T-helper 2 cell treated with Interferon-gamma antibody and Interleukin-4, amounts not matched to agents 5 μg/mL and 100 μg/mL, for 36 hours (primary cell): ENCODE results near the gene SLC4A7.

Source experiments
- DNase-seq: peaks from one replicate; pipeline ENCODE4 v3.0.0; 2021; ENCODE audit warnings: low spot score
- H3K27ac Mint-ChIP-seq: one replicate; pipeline ENCODE4 v1.8.0; 2021; ENCODE audit warnings: mild to moderate bottlenecking, mixed read lengths
- H3K27me3 Mint-ChIP-seq: one replicate; pipeline ENCODE4 v1.8.0; 2021; ENCODE audit warnings: low read depth, mixed read lengths
- H3K36me3 Mint-ChIP-seq: one replicate; pipeline ENCODE4 v1.8.0; 2021; ENCODE audit warnings: low read depth, mixed read lengths
- H3K4me1 Mint-ChIP-seq: one replicate; pipeline ENCODE4 v1.8.0; 2021; ENCODE audit warnings: low read depth, mixed read lengths
- H3K4me3 Mint-ChIP-seq: one replicate; pipeline ENCODE4 v1.8.0; 2022; ENCODE audit warnings: mild to moderate bottlenecking, moderate library complexity, mixed read lengths
- H3K9me3 Mint-ChIP-seq: one replicate; pipeline ENCODE4 v1.8.0; 2021; ENCODE audit warnings: mixed read lengths

SLC4A7 gene

DNA sequence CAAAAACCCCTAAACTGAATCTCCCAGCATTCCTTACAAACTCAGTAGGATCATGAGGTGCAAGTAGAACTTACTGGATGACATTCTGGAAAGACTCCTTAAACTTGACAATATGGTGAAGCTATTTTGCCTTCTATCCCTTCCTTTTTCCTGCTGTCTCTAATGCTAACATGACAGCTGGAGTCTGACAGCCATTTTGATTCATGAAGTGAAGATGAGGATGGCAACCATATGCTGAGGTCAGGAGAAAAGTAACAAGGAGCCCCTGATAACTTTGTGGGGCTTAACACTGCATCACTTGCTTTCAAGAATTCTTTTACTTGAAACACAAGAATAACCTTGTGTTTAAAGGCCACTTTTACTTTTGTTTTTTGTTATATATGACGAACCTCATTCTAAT is 100.0 kb downstream of the SLC4A7 start:
- Mint-ChIP-seq H3K27me3 (no peaks in the 10 kb centered on the region), H3K4me1 (peaks cover 5% of the 10 kb centered on the region), H3K4me3 (no peak overlapping the region), H3K9me3 (no peaks in the 10 kb centered on the region), H3K27ac (no peak overlapping the region), H3K36me3 (peaks cover 42% of the 10 kb centered on the region)
- no peak for DNase-seq

DNA sequence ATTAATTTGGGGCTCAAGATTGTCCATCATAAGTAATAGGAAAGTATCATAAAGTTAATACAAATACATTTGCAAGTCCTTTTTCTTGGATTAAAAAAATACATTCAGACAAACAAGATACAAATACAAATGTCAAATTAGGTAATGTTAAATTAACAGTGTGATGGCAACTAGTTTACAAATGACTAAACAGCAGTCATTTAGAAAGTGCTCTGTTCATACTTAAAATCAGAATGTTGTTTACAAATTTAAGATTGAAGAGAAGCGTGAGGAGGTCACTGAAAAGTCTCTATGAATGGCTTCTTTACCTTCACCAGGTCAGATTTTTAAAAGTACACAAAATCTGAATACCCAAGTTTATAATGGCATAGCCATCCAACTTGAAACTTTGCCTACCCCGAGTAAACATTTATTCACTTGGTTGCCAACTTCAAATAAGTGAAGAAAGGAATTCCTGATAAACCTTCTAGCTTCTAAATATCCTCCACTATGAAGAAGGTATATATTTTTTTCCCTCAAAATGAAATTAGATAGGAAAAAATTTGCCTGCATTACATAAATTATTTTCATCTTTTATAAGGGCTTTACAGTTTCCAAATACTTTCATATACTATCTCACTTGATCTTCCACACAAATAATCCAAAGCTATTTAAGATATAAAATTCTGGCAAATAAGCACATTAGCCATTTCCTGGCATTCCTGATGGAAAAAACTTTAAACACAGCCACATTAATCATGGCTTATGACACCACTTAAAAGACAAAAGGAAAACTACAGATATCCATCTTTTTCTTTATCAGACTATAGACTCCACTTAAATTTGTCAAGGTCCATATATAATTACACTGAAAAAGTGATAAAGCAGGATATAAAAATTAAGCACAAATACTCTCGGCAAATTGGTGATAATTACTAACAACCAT is 103.5 kb downstream of the SLC4A7 start:
- no peaks in the 10 kb centered on the region for H3K9me3 Mint-ChIP-seq
- no peak overlapping the region for H3K27ac Mint-ChIP-seq
- DNase-seq, result no peak
- peaks cover 39% of the 10 kb centered on the region for H3K36me3 Mint-ChIP-seq
- no peak overlapping the region for H3K4me3 Mint-ChIP-seq
- H3K27me3 Mint-ChIP-seq, result no peaks in the 10 kb centered on the region
- H3K4me1 Mint-ChIP-seq, result peaks cover 3% of the 10 kb centered on the region

DNA sequence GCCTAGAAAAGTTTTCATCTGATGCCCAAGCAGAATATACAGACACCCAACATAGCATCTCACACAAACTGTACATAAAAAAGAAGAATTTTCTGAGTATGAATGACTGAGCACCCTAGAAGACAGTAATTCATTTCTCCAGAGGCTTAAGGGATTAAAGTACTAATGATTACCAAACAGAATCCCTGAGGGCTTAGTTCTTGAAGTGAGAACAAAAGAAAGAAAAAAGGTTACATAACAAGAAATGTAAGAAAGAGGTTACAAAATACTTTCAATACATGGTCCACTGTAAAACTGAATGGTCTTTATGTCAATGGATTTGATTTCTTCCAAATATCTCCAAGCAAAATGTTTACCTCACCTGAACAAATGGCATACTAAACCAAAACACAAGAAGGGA is 105.9 kb downstream of the SLC4A7 start:
- H3K27me3 Mint-ChIP-seq, result no peaks in the 10 kb centered on the region
- no peak overlapping the region for H3K27ac Mint-ChIP-seq
- H3K36me3 Mint-ChIP-seq, result peaks cover 27% of the 10 kb centered on the region
- no peak for DNase-seq
- peaks cover 3% of the 10 kb centered on the region for H3K4me1 Mint-ChIP-seq
- H3K9me3 Mint-ChIP-seq, result no peaks in the 10 kb centered on the region
- H3K4me3 Mint-ChIP-seq, result no peak overlapping the region

DNA sequence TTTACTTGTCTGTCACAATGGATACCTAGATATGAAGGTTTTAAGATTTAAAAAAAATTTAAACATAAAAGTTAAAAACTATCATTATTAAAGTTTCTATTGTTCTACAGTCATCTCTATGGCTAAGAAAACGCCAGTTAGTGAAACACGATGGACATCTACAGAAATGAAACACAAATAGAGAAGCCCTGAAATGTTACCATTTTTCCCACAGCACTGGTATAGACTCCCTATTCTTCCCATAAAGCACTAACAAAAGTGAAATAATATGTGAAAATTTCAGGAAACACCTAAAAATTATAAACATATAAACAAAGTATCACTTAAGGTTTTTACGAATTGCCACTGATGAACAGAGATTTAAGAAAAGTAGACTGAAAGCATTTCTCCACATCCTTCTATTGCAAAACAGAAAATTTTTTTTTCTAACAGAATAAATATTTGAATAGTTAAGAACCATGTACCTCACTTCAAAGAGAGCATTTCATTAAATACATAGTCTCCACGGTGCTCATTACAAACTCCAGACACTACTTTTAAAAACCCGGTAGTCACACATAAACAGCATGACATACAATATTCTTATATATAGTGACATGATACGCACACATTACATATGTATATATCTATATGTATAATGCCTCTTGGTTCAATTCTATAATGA is 107.9 kb downstream of the SLC4A7 start:
- Mint-ChIP-seq H3K4me3 (no peak overlapping the region), H3K36me3 (peaks cover 16% of the 10 kb centered on the region), H3K27ac (no peak overlapping the region)

DNA sequence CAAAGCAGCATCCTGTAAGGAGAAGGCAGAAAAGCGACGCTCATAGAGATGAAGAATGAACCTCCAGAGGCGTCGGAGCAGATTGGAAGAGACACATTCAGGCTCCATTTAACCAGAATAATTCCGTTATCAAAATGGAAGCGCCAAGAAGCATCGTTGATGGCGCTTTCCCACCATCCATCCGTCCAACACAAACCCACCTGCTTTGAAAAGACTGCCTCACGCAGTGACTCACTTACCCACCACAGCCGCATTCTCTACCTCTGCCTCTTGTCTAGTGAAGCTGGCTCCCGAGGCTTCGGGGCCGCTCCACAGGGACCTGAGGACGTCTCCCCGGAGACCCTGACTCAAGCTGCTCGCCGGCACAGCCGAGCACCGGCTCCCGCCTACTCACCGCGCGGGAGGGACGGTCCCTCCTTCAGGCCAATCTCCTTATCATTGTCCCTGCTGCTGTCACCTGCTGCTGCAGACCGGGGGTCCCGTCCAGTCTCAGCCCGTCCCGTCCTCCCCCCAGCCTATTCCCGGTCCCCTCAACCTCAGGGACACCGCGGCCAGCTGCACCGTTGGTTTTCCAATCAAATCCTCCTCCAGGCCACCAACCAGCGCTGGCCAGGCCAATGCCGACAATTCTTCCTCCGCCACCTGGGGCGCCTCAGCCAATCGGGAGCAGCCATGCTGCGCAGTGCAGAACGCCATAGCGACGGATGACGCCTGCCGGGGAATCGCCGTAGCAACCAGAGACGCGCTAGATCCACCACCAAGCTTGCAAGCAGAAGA is 115.2 kb downstream of the SLC4A7 start, which contains the start of gene NEK10:
TSS of gene NEK10 (minus strand) at position 553 of the 777 bp plus-strand sequence. CDS start 16,501 bp downstream, outside the sequence.
- Mint-ChIP-seq H3K4me3 (peak within 1 kb of the TSS; percentile 96), H3K27me3 (peaks cover 2% of the 10 kb centered on the region), H3K4me1 (peaks cover 15% of the 10 kb centered on the region), H3K36me3 (no peaks in the 10 kb centered on the region), H3K27ac (peak within 1 kb of the TSS; percentile 71), H3K9me3 (no peaks in the 10 kb centered on the region)
- DNase-seq, result peak; percentile 89

More for the DNA sequence above, 107.9 kb downstream of the SLC4A7 start:
- Mint-ChIP-seq H3K27me3 (no peaks in the 10 kb centered on the region), H3K4me1 (peaks cover 3% of the 10 kb centered on the region), H3K9me3 (no peaks in the 10 kb centered on the region)
- DNase-seq, result no peak

DNA sequence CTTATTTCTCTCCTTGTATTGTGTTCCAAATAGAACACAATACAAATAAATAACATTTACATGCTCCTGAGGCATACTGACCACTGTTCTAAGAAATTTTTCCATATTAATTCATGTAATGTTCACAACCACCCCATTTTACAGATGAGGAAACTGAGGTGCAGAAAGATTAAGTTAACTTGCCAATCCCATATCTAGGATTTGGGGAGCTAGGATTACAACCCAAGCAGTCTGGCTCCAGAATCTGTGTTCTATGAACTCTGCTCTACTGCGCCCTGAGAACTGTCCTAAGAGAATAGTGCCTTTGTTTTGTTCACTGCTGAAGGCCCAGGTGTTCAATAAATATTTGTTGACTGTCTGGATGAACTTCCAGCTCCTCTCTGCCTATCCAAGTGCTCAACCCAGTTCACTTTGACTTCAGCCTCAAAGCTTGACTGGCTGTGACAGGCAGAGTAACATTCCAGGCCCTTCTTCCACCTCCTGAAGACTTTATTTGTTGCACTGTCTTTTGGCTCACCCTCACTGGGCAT is 118.1 kb downstream of the SLC4A7 start:
- H3K4me3 Mint-ChIP-seq, result no peak overlapping the region
- no peaks in the 10 kb centered on the region for H3K9me3 Mint-ChIP-seq
- peaks cover 1% of the 10 kb centered on the region for H3K36me3 Mint-ChIP-seq
- H3K27me3 Mint-ChIP-seq, result peaks cover 2% of the 10 kb centered on the region
- H3K27ac Mint-ChIP-seq, result no peak overlapping the region
- no peak for DNase-seq
- H3K4me1 Mint-ChIP-seq, result peaks cover 15% of the 10 kb centered on the region

DNA sequence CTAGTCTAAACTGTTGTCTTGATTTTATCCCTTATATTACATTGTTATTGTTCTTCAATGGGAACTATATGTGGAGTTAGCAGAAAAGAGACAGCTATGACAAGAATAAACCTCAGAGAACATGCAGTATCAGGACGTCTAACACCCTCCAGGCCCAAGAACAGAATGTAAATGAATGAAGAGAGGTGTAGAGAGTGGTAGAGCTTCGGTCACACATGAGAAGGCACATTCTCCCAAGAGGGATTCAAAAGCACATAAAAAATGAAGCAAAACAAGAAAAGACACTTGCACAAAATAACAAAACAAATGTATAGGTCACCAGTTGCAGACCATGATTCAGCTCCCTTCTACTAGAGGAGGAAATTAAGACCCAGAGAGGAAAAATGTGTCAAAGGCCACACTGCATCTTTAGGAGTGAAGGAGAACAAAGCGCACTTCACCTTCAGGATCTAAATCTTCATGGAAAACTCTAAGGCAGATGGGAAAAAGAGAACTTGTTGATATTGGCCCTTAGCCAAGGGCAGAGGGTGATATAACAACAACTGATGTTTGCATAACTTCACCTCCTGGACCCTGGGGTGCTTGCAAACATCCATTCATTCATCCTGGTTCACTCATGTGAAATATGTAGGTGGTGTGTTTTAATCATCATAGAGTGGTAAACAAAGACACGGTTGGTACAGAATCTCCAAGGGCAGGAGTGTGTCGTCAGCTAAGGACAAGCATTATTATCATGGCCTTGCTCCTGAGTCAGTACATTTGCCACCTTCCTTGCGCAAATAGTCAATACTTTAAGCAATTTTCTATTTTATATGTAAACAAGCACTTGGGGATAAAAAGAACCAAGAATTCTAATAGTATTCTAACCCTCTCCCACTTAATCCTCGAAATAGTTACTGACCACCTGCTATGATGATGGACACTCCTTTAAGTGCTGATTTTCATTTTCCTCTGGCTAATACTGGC is 123.8 kb downstream of the SLC4A7 start:
- H3K4me1 Mint-ChIP-seq, result peaks cover 31% of the 10 kb centered on the region
- no peak overlapping the region for H3K4me3 Mint-ChIP-seq
- H3K36me3 Mint-ChIP-seq, result peaks cover 9% of the 10 kb centered on the region
- H3K27me3 Mint-ChIP-seq, result no peaks in the 10 kb centered on the region
- H3K27ac Mint-ChIP-seq, result no peak overlapping the region
- DNase-seq, result no peak
- H3K9me3 Mint-ChIP-seq, result no peaks in the 10 kb centered on the region

DNA sequence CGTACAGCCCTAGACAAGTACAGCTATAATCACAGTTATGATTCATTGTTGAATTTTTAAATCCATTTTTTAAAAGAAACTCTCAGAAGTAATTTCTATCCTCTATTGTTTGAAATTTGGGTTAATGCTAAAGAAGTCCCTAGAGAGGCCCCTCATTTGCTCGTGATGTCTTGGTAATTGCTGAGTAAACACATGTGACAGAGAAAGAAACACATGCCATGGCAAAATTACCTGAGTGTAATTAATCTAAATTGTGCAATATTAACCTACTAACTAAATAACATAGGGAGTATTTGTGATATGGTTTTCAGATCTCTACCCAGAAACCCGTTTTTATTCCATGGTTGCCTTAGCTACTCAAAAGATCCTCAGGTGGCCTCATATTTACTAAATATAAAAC is 125.8 kb downstream of the SLC4A7 start:
- Mint-ChIP-seq H3K36me3 (peaks cover 9% of the 10 kb centered on the region), H3K4me3 (no peak overlapping the region), H3K27me3 (peaks cover 4% of the 10 kb centered on the region), H3K9me3 (no peaks in the 10 kb centered on the region), H3K27ac (peak overlapping the region; percentile 11), H3K4me1 (peaks cover 39% of the 10 kb centered on the region)
- DNase-seq, result no peak

DNA sequence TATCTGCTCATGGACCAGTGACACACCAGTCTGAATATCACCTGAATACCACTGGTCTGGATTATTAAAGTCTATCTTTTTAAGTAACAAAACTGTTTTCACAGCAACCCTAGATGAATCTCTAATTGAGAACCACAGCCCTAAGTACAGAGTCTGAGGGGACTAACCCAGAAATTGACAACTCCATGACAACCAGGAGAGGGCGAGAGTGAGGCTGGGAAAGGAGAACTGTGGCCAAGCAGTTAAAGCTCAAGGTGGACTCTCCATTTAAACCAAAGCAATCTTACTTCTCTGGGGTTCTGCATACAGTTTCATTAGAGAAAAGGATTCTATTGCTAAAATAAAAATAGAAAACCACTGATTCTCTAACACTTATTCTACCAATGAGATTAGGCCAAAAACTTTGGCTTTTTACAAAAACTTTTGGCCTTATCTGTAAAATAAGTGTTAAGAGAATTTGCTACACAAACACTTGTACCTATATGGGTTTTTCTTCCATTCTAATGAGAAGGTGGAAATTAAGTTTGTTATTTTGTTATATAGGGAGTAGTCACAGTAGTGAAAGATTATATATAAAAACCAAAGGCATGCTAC is 126.4 kb downstream of the SLC4A7 start:
- Mint-ChIP-seq H3K9me3 (no peaks in the 10 kb centered on the region), H3K36me3 (peaks cover 9% of the 10 kb centered on the region), H3K4me1 (peaks cover 39% of the 10 kb centered on the region), H3K27ac (peak overlapping the region; percentile 11), H3K27me3 (peaks cover 4% of the 10 kb centered on the region), H3K4me3 (peak overlapping the region; percentile 22)
- peak; percentile 40 for DNase-seq

DNA sequence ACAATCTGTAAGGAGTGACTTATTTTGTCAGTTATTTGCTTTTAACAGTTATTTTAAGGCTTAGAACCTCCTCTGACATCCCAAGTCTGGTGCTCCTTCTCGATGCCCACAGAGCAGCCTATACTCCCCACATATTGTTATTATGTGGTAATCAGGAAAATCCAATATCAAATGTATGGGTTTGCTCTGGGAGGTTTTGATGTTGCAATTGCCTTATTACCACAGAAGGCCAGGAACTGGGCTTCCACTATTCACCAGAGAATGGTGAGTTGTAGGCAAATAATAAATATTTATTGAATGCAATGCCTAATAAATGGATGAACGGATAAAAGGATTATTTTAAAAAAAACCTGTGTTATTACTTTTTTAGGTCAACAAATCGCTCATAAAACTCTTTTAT is 127.2 kb downstream of the SLC4A7 start:
- H3K9me3 Mint-ChIP-seq, result no peaks in the 10 kb centered on the region
- peaks cover 4% of the 10 kb centered on the region for H3K27me3 Mint-ChIP-seq
- no peak overlapping the region for H3K4me3 Mint-ChIP-seq
- H3K27ac Mint-ChIP-seq, result no peak overlapping the region
- H3K36me3 Mint-ChIP-seq, result peaks cover 9% of the 10 kb centered on the region
- no peak for DNase-seq
- peaks cover 39% of the 10 kb centered on the region for H3K4me1 Mint-ChIP-seq

DNA sequence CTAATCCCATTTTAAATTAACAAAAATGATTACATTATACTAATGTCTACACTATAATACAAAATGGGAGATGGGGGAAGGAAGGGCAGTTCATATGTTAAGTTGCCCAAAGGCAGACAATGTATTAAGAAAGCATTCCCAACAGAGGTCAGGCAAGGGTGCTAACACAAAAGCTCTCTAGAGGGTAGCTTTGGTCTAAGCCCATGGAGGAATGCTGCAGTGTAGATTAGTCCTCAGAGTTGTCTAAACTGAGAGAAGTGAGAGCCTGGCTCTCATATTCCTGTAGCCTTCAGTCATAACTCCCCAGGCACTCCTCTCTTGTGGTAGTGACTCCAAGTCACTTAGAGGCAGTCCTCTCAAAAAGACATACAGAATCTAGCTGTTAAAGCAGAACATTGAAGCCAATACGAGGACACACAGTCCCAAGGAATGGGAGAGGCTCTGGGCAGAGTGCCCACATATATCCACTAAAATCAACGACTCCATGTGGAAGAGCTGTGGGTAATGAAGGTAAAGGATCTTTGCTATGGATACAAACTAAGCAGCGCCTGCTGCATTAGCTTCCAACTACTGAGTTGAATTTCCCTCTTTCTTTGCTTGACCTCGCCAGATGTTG is 129.5 kb downstream of the SLC4A7 start:
- H3K4me3 Mint-ChIP-seq, result no peak overlapping the region
- H3K27me3 Mint-ChIP-seq, result peaks cover 4% of the 10 kb centered on the region
- no peak overlapping the region for H3K27ac Mint-ChIP-seq
- peaks cover 32% of the 10 kb centered on the region for H3K4me1 Mint-ChIP-seq
- no peak for DNase-seq
- H3K36me3 Mint-ChIP-seq, result peaks cover 4% of the 10 kb centered on the region
- no peaks in the 10 kb centered on the region for H3K9me3 Mint-ChIP-seq

DNA sequence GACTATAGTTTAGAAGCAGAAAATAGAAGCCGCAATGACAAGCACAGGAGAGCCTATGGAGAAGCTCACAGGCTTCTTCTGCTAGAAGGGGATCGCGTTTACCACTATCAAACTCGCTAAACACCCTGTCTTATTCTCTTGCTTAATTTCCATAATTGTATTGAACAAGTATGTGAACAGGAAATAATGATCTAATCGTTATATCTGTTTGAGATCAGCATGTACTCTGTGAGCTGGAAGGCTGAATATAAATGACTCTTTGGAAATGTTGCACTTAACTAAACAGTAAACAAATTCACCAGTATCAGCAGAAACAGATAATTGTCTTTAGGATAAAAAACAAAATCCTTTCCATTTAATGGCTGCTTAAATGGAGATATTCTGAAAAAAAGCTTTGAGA is 130.0 kb downstream of the SLC4A7 start:
- DNase-seq, result no peak
- no peak overlapping the region for H3K27ac Mint-ChIP-seq
- H3K36me3 Mint-ChIP-seq, result peaks cover 4% of the 10 kb centered on the region
- no peak overlapping the region for H3K4me3 Mint-ChIP-seq
- no peaks in the 10 kb centered on the region for H3K9me3 Mint-ChIP-seq
- H3K4me1 Mint-ChIP-seq, result peaks cover 32% of the 10 kb centered on the region
- H3K27me3 Mint-ChIP-seq, result peaks cover 4% of the 10 kb centered on the region
